ENCODE results near the gene IGLL1. TPM values are rescaled to one million over a fixed set of nuclear protein-coding genes. Genes with fewer than 3 reads are reported as not detected.

Gene IGLL1
- total RNA-seq, 1 donor, result not detected

- no peak for TF ChIP-seq CTCF (IDR thresholded peaks at IDR 0.05; ENCODE audit: extremely low read depth, low read depth, low read length)
- Histone ChIP-seq H4K20me1 (ENCODE audit: insufficient read depth, low read length) (no peaks in the 10 kb centered on the region), H2AFZ (ENCODE audit: low read length) (no peak overlapping the region), H3K4me2 (ENCODE audit: insufficient read depth, low read length) (no peak overlapping the region), H3K36me3 (ENCODE audit: insufficient read depth, low read length) (no peaks in the 10 kb centered on the region), H3K4me3 (ENCODE audit: insufficient read depth, low read length) (no peak overlapping the region), H3K27me3 (ENCODE audit: insufficient read depth, low read length) (peaks cover 8% of the 10 kb centered on the region), H3K27ac (ENCODE audit: low read depth, low read length) (no peak overlapping the region), H3K9me3 (ENCODE audit: low read depth, low read length) (no peaks in the 10 kb centered on the region), H3K4me1 (ENCODE audit: insufficient read depth, low read length) (no peaks in the 10 kb centered on the region), H3K79me2 (ENCODE audit: insufficient read depth, low read length) (no peaks in the 10 kb centered on the region)
- no peak for DNase-seq (ENCODE audit: insufficient read length, low spot score, missing footprints)
Measured at GRCh38 chr22:23571486-23571885, 8.6 kb downstream of the IGLL1 start.

- DNase-seq (ENCODE audit: insufficient read length, low spot score, missing footprints), result no peak
- no peak overlapping the region for H3K4me3 ChIP-seq (ENCODE audit: insufficient read depth, low read length)
- H4K20me1 ChIP-seq (ENCODE audit: insufficient read depth, low read length), result no peaks in the 10 kb centered on the region
- no peaks in the 10 kb centered on the region for H3K79me2 ChIP-seq (ENCODE audit: insufficient read depth, low read length)
- no peak overlapping the region for H3K4me2 ChIP-seq (ENCODE audit: insufficient read depth, low read length)
- H3K4me1 ChIP-seq (ENCODE audit: insufficient read depth, low read length), result no peaks in the 10 kb centered on the region
- H2AFZ ChIP-seq (ENCODE audit: low read length), result no peak overlapping the region
- no peak overlapping the region for H3K27ac ChIP-seq (ENCODE audit: low read depth, low read length)
- H3K9me3 ChIP-seq (ENCODE audit: low read depth, low read length), result no peaks in the 10 kb centered on the region
- TF ChIP-seq CTCF (IDR thresholded peaks at IDR 0.05; ENCODE audit: extremely low read depth, low read depth, low read length), result no peak
- H3K27me3 ChIP-seq (ENCODE audit: insufficient read depth, low read length), result peaks cover 13% of the 10 kb centered on the region
- no peaks in the 10 kb centered on the region for H3K36me3 ChIP-seq (ENCODE audit: insufficient read depth, low read length)
Measured at GRCh38 chr22:23570681-23571080, 9.4 kb downstream of the IGLL1 start.

- Histone ChIP-seq H3K4me3 (ENCODE audit: insufficient read depth, low read length) (no peak overlapping the region), H3K9me3 (ENCODE audit: low read depth, low read length) (no peaks in the 10 kb centered on the region), H3K4me2 (ENCODE audit: insufficient read depth, low read length) (no peak overlapping the region), H3K36me3 (ENCODE audit: insufficient read depth, low read length) (no peaks in the 10 kb centered on the region), H2AFZ (ENCODE audit: low read length) (no peak overlapping the region), H4K20me1 (ENCODE audit: insufficient read depth, low read length) (no peaks in the 10 kb centered on the region), H3K4me1 (ENCODE audit: insufficient read depth, low read length) (no peaks in the 10 kb centered on the region), H3K27me3 (ENCODE audit: insufficient read depth, low read length) (peaks cover 18% of the 10 kb centered on the region), H3K79me2 (ENCODE audit: insufficient read depth, low read length) (no peaks in the 10 kb centered on the region), H3K27ac (ENCODE audit: low read depth, low read length) (no peak overlapping the region)
- no peak for DNase-seq (ENCODE audit: insufficient read length, low spot score, missing footprints)
- TF ChIP-seq CTCF (IDR thresholded peaks at IDR 0.05; ENCODE audit: extremely low read depth, low read depth, low read length), result no peak
Measured at GRCh38 chr22:23569716-23570115, 10.4 kb downstream of the IGLL1 start.

- H3K4me1 ChIP-seq (ENCODE audit: insufficient read depth, low read length), result no peaks in the 10 kb centered on the region
- no peak overlapping the region for H3K27ac ChIP-seq (ENCODE audit: low read depth, low read length)
- peaks cover 18% of the 10 kb centered on the region for H3K27me3 ChIP-seq (ENCODE audit: insufficient read depth, low read length)
- no peak overlapping the region for H2AFZ ChIP-seq (ENCODE audit: low read length)
- no peak for DNase-seq (ENCODE audit: insufficient read length, low spot score, missing footprints)
- no peaks in the 10 kb centered on the region for H4K20me1 ChIP-seq (ENCODE audit: insufficient read depth, low read length)
- H3K79me2 ChIP-seq (ENCODE audit: insufficient read depth, low read length), result no peaks in the 10 kb centered on the region
- H3K4me3 ChIP-seq (ENCODE audit: insufficient read depth, low read length), result no peak overlapping the region
- H3K4me2 ChIP-seq (ENCODE audit: insufficient read depth, low read length), result no peak overlapping the region
- no peaks in the 10 kb centered on the region for H3K36me3 ChIP-seq (ENCODE audit: insufficient read depth, low read length)
- H3K9me3 ChIP-seq (ENCODE audit: low read depth, low read length), result no peaks in the 10 kb centered on the region
- TF ChIP-seq CTCF (IDR thresholded peaks at IDR 0.05; ENCODE audit: extremely low read depth, low read depth, low read length), result no peak
Measured at GRCh38 chr22:23569291-23569690, 10.8 kb downstream of the IGLL1 start.
